ENCODE data around the gene MN1.

DNA sequence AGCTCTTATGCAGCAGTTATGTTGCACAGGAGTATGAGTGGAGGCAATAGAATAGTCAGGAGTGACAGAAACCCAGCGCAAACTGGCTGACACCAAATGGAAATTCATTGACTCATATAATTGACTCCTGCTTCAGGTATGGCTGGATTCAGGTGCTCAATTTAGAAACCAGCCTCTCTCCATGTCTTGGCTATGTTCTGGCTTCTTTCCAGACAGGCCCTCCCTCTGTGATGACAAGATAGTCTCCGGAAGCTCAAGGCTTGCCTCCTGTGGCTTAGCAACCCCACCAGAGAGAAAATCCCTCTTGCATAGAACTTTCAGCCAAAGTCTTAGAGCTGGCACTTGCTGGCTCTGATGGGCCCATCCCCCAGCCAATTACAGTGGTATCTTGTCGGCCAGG lies 28.1 kb upstream of the MN1 start:
- TF ChIP-seq POLR2A (IDR thresholded peaks at IDR 0.05; ENCODE audit: low read depth, low read length) (no peak), POLR2AphosphoS5 (IDR thresholded peaks at IDR 0.05; ENCODE audit: low read depth, low read length) (no peak)
